ENCODE data around the gene BGN. TPM values are rescaled to one million over a fixed set of nuclear protein-coding genes. Genes with fewer than 3 reads are reported as not detected.

Gene BGN
- total RNA-seq, 1 donor from 2014 or later, result 6.0 TPM

GRCh38 chrX:153526801-153527200 is 32.0 kb downstream of the BGN start:
- DNase-seq (ENCODE audit: low read depth), result no peak

DNA sequence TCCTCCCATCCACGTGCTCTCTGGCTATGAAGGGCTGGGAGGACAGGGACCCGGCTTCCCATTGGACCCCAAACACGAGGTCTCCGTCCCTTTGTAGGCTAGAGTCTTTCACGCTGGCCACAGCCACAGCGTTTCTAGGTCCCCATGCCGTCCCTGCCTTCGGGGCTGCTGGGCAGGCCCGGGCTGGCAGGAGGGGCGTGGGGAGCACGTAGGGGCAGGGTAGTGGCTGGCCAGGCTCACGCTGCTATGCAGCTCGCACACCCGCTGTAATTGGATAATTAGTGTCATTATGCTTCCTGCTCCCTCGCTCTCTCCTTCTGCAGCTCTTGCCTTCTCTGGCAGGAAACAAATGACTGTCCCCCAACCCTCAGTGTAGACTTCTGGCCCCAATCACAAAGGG is 32.4 kb downstream of the BGN start:
- no peak for DNase-seq (ENCODE audit: low read depth)

- DNase-seq (ENCODE audit: low read depth), result no peak
Measured at GRCh38 chrX:153530411-153531129, 35.8 kb downstream of the BGN start.

DNA sequence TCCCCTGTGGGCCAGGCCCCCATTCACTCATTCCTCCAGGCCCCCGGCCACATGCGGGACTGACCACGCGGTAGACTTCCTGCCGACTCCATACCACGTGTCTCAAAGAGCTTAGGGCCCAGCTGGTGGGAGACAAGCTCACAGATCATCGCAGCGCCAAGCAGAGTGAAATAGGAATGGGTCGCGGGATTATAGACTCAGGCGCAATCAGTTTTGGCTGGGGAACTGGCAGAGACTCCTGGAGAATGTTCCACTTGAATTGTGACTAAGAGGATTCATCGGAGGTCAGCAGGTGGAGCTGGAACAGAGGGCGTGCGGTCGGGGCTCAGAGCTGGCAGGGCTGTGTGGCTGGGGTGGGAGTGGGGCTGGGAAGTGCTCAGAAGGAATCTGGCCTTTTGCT is 38.3 kb downstream of the BGN start:
- no peak for DNase-seq (ENCODE audit: low read depth)

GRCh38 chrX:153537080-153537479 is 42.3 kb downstream of the BGN start:
- DNase-seq (ENCODE audit: low read depth), result no peak

DNA sequence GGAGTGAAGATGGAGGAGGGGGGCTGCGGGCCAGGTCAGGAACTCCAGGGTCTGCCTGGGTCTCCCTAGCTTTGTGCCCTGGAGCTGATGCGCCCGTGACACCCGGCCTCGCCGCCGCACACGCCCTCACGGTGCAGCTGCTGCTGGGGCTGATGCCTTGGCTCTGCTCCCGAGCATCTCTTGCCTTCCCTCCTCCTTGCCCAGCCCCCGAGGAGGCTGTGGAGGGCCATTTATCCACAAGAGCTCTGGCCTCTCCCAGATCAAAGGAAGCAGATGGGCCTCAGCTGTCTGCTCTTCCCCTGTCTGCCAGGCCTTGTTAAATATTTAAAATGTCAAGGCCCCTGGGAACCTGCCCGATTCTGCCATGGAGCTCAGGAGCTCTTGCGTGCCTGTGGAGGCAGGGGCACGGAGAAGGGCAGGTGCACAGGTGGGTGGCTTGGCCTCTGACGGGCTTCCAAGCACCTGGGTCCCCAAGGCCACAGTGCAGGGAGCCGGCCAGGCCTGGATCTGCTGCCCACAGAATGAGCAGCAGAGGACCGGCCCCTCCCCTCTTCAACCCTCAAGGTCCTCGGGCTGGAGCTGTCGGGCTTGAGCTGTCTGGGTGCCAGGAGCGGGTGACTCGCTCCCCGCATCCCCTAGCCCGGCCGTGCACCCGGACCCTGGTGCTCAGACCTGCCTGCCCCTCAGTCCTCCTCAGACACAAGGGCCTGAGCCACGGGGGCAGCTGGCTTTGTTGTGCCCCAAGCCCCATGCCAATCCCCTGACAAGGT is 42.9 kb downstream of the BGN start:
- no peak for DNase-seq (ENCODE audit: low read depth)

- DNase-seq (ENCODE audit: low read depth), result no peak
Measured at GRCh38 chrX:153538424-153538823, 43.6 kb downstream of the BGN start.

DNA sequence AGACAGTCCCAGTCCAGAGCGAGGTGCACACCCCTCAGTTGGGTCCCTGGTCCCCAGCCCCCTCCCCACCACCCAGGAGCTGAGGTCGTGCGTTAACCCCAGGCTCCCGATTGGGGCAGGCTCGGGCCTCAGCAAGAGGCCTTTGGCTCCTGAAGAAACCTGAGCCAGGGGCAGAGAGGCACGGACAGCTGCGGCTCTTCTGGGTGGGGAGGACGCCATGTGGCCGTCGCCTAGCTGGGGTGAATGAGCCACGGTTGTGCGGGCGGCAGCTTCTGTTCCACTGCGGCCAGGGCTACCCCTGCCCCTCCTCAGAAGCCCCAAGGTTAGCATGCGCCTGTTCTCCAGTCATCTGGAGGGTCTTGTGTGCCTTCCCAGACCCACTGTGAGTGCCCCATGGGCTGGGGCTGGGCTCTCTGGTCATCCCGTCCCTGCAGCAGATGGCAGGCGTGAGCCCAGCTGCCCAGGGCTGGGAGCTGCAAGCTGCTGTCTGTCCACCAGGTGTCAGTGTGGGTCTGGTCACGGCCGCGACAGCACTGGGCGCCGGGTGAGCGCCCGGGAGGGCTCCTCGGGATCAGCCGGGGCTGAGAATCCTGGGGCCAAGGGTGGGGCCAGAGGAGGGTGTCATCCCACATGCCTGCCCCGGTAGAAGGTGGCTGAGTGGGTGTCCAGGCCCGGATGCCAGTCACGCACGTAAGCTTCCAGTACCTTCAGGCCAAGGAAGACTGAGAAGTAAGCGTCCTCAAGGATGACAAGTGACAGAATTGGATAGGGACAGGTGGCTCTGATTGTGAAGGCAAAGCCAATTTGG is 44.6 kb downstream of the BGN start:
- DNase-seq (ENCODE audit: low read depth), result peak; percentile 18

DNA sequence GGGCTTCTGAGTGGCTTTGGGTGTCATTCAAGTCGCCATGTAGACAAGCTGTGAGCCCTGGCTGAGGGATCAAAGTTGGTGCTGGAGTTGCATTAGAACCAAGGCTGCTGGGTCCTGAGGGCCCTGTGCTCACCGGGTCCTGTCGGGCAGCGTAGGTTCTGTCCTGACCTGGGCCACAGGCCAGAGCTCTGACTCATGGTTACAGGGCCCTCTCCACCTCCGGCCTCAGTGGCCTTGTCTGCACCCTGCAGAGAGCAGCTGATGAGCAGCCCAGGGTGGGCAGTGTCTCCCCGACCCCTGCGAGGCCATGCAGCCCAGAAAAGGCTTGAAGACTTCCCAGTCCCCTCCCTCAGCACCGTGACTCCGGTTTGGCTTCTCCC is 45.2 kb downstream of the BGN start:
- no peak for DNase-seq (ENCODE audit: low read depth)

GRCh38 chrX:153544727-153545126 is 49.9 kb downstream of the BGN start:
- no peak for DNase-seq (ENCODE audit: low read depth)

- no peak for DNase-seq (ENCODE audit: low read depth)
Measured at GRCh38 chrX:153546386-153546785, 51.6 kb downstream of the BGN start.

GRCh38 chrX:153547195-153547594 is 52.4 kb downstream of the BGN start:
- no peak for DNase-seq (ENCODE audit: low read depth)

- no peak for DNase-seq (ENCODE audit: low read depth)
Measured at GRCh38 chrX:153549231-153549630, 54.5 kb downstream of the BGN start.

GRCh38 chrX:153549807-153550206 is 55.0 kb downstream of the BGN start:
- no peak for DNase-seq (ENCODE audit: low read depth)

GRCh38 chrX:153551135-153551534 is 56.4 kb downstream of the BGN start:
- peak; percentile 0 for DNase-seq (ENCODE audit: low read depth)

GRCh38 chrX:153554519-153555167 is 59.9 kb downstream of the BGN start:
- peak; percentile 14 for DNase-seq (ENCODE audit: low read depth)

DNA sequence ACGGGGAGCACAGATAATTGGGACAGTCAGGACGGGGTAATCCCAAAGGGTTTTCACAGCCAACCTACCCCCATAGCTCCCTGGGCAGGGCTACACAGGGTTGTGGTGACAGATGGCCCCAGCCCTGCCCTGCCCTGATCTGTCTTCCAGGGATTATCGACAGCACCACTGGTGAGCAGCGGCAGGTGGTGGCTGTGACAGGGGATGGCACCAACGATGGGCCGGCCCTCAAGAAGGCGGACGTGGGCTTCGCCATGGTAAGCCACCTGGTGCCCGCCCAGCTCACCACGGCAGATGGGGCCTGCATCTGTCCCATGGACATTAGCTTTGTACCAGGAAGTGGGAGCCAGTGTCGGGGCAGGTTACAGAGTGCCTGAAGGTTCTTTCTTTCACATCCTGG is 62.0 kb downstream of the BGN start:
- DNase-seq (ENCODE audit: low read depth), result no peak

GRCh38 chrX:153557618-153558355 is 63.0 kb downstream of the BGN start:
- DNase-seq (ENCODE audit: low read depth), result no peak

Data from renal cortical epithelial cell (primary cell).